Measurements from ENCODE around the gene PTGER2. TPM values are rescaled to one million over a fixed set of nuclear protein-coding genes. Genes with fewer than 3 reads are reported as not detected.

Gene PTGER2
- total and polyA plus RNA-seq, 8 donors: 1.3 to 22.0 (median 10.6) TPM

- no peak for TF ChIP-seq POLR2A (IDR thresholded peaks at IDR 0.05)
- TF ChIP-seq CTCF (IDR thresholded peaks at IDR 0.05): no peak
- TF ChIP-seq EP300 (IDR thresholded peaks at IDR 0.05): no peak
- TF ChIP-seq POLR2AphosphoS5 (IDR thresholded peaks at IDR 0.05): no peak
- peak; percentile 30 to 53 for DNase-seq
- no peaks in the 10 kb centered on the region for H3K36me3 ChIP-seq
- peak within 1 kb of the TSS; percentile 43 to 57 (median 52) for H3K4me3 ChIP-seq
- no peaks in the 10 kb centered on the region for H3K9me3 ChIP-seq
- H3K27me3 ChIP-seq: peaks cover 12 to 40% (median 22%) of the 10 kb centered on the region in 3 donors
- H3K27ac ChIP-seq: peak within 1 kb of the TSS in 3 of 5 donors; percentile 1 to 55 (median 43)
- H3K4me1 ChIP-seq: peaks cover 16 to 35% (median 22%) of the 10 kb centered on the region in 4 donors
- WGBS, 5 donors: 2 to 9% (median 3%) methylated on average over 15 to 63 of the region's 63 CpGs
- intact Hi-C loops (cut with DNase I; ENCODE audit: low total_unique reads): no loop called here
Observed at GRCh38 chr14:52267501-52268278, 46.4 kb upstream of the PTGER2 start, which contains the start of gene PTGDR. TSS of gene PTGDR (plus strand) at chr14:52267698. CDS start at chr14:52267815, 117 bp downstream.

DNA sequence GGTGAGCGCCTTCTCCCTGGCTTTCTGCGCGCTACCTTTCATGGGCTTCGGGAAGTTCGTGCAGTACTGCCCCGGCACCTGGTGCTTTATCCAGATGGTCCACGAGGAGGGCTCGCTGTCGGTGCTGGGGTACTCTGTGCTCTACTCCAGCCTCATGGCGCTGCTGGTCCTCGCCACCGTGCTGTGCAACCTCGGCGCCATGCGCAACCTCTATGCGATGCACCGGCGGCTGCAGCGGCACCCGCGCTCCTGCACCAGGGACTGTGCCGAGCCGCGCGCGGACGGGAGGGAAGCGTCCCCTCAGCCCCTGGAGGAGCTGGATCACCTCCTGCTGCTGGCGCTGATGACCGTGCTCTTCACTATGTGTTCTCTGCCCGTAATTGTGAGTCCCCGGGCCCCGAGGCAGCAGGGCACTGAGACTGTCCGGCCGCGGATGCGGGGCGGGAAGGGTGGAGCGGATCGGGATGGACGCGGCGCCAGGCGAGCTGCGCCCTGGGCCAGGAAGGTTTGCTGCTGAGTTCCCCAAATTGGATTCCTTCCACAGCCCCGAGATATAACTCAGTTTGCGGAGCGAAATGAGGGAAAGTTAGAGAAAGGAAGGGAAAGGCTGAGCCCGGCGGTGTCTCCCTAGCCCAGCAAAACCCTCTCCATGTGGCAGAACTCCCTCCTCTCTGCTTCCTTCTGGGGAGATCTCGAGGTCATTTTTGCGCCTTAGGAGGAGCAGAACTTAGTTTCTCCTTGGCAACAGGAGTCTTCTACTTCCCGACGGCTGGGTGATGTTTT is 45.6 kb upstream of the PTGER2 start:
- Histone ChIP-seq H3K9me3 (no peaks in the 10 kb centered on the region), H3K4me1 (peaks cover 16 to 35% (median 22%) of the 10 kb centered on the region in 4 donors), H3K27me3 (peaks cover 12 to 40% (median 22%) of the 10 kb centered on the region in 3 donors), H3K27ac (peak overlapping the region in 2 of 5 donors; percentile 1 to 55), H3K36me3 (no peaks in the 10 kb centered on the region), H3K4me3 (peak overlapping the region; percentile 43 to 57 (median 52))
- DNase-seq: peak in 1 of 2 donors; percentile 41
- 3 to 9% (median 3%) methylated on average over 26 to 54 of the region's 54 CpGs for WGBS, 5 donors
- TF ChIP-seq EP300 (IDR thresholded peaks at IDR 0.05) (no peak), POLR2A (IDR thresholded peaks at IDR 0.05) (no peak), CTCF (IDR thresholded peaks at IDR 0.05) (no peak), POLR2AphosphoS5 (IDR thresholded peaks at IDR 0.05) (no peak)
- intact Hi-C loops (cut with DNase I; ENCODE audit: low total_unique reads): no loop called here

GRCh38 chr14:52269100-52269499 is 45.0 kb upstream of the PTGER2 start:
- no peak for DNase-seq
- intact Hi-C loops (cut with DNase I; ENCODE audit: low total_unique reads): no loop called here
- Histone ChIP-seq H3K27ac (no peak overlapping the region), H3K36me3 (no peaks in the 10 kb centered on the region), H3K4me1 (peaks cover 16 to 35% (median 22%) of the 10 kb centered on the region in 4 donors), H3K27me3 (peaks cover 12 to 40% (median 22%) of the 10 kb centered on the region in 3 donors), H3K9me3 (no peaks in the 10 kb centered on the region), H3K4me3 (peak overlapping the region; percentile 43 to 57 (median 52))
- no peak for TF ChIP-seq POLR2AphosphoS5 (IDR thresholded peaks at IDR 0.05)
- no peak for TF ChIP-seq POLR2A (IDR thresholded peaks at IDR 0.05)
- no peak for TF ChIP-seq EP300 (IDR thresholded peaks at IDR 0.05)
- no peak for TF ChIP-seq CTCF (IDR thresholded peaks at IDR 0.05)
- 27 to 59% (median 36%) methylated on average over 17 of the region's 17 CpGs for whole genome bisulfite sequencing, 5 donors

- peak overlapping the region in 1 of 4 donors; percentile 6 for H3K4me3 ChIP-seq
- peaks cover 12 to 40% (median 22%) of the 10 kb centered on the region in 3 donors for H3K27me3 ChIP-seq
- WGBS, 5 donors: 61 to 85% (median 80%) methylated on average over 8 of the region's 8 CpGs
- DNase-seq: peak in 1 of 2 donors; percentile 36
- peaks cover 16 to 35% (median 22%) of the 10 kb centered on the region in 4 donors for H3K4me1 ChIP-seq
- no peaks in the 10 kb centered on the region for H3K36me3 ChIP-seq
- intact Hi-C loops (cut with DNase I; ENCODE audit: low total_unique reads): no loop called here
- TF ChIP-seq CTCF (IDR thresholded peaks at IDR 0.05): no peak
- TF ChIP-seq EP300 (IDR thresholded peaks at IDR 0.05): no peak
- TF ChIP-seq POLR2A (IDR thresholded peaks at IDR 0.05): no peak
- no peak for TF ChIP-seq POLR2AphosphoS5 (IDR thresholded peaks at IDR 0.05)
- H3K9me3 ChIP-seq: no peaks in the 10 kb centered on the region
- H3K27ac ChIP-seq: no peak overlapping the region
Observed at GRCh38 chr14:52269982-52270381, 44.1 kb upstream of the PTGER2 start.
